Breast epithelium (tissue), 4 donors: ENCODE measurements around the gene SLC9A8. TPM values are rescaled to one million over a fixed set of nuclear protein-coding genes. Genes with fewer than 3 reads are reported as not detected.
A peak's percentile ranks its signal among the peaks of the same experiment; 100 is the strongest.

Experiments used
- DNase-seq, 2 donors: peaks; one replicate each; pipeline ENCODE4 v3.0.0-alpha.2; 2019; ENCODE audit warnings: low spot score in 2 of 2
- H3K27ac ChIP-seq, 2 donors: fragments of 200-600 bp; sonication (generic) in 1 of 2; one replicate each; pipeline ENCODE4 v1.5.1; 2016 to 2019; ENCODE audit warnings: mild to moderate bottlenecking in 1 of 2
- H3K27me3 ChIP-seq, 2 donors: fragments of 200-600 bp; sonication (generic) in 1 of 2; one replicate each; pipeline versions ENCODE4 v1.5.1 to v1.6.0; 2017 to 2019; ENCODE audit warnings: control low read depth in 1 of 2, mild to moderate bottlenecking in 1 of 2
- H3K36me3 ChIP-seq: fragments of 200-600 bp; one replicate; pipeline ENCODE4 v1.5.1; 2019
- H3K4me1 ChIP-seq, 2 donors: fragments of 200-600 bp; sonication (generic); one replicate each; pipeline ENCODE4 v1.5.1; 2016 to 2019; ENCODE audit warnings: control low read depth in 1 of 2
- H3K4me3 ChIP-seq, 3 donors: fragments of 200-600 bp; sonication (generic); 1 replicate in 2 of 3; 2 replicates in 1 of 3; pipeline ENCODE4 v1.5.1; 2016 to 2019; ENCODE audit warnings: mild to moderate bottlenecking in 3 of 3, moderate library complexity in 2 of 3
- H3K9me3 ChIP-seq, 2 donors: fragments of 200-600 bp; sonication (generic) in 1 of 2; one replicate each; pipeline ENCODE4 v1.5.1; 2016 to 2019; ENCODE audit warnings: control low read depth in 1 of 2
- CTCF ChIP-seq, 3 donors: fragments of 450-650 bp; IDR thresholded peaks; one replicate each; pipeline ENCODE4 v1.5.1; 2016 to 2017; ENCODE audit warnings: antibody characterized with exemption in 3 of 3, mild to moderate bottlenecking in 3 of 3, moderate library complexity in 3 of 3
- POLR2A ChIP-seq: fragments of 450-650 bp; IDR thresholded peaks from one replicate; pipeline ENCODE4 v1.6.1; 2016; ENCODE audit warnings: antibody characterized with exemption, mild to moderate bottlenecking, moderate library complexity
- POLR2AphosphoS5 ChIP-seq, 3 donors: sonication (generic); formaldehyde crosslinking; IDR thresholded peaks; one replicate each; pipeline ENCODE4 v1.6.1; 2017; ENCODE audit warnings: antibody characterized with exemption in 3 of 3
- intact Hi-C: fragments of 100-400 bp; cut with DNase I; formaldehyde crosslinking; loops from one replicate; pipeline ENCODE4 v1.15.1; 2023; ENCODE audit warnings: low total_unique reads
- total RNA-seq, 3 donors: library from RNA; depleted of rRNA; stranded (reverse); fragments of >200 nt; gene quantifications; one replicate each; pipeline ENCODE4 v1.1.0, GENCODE V29; 2016

SLC9A8 gene
- total RNA-seq, 3 donors from 2014 or later: 11.8 to 13.5 (median 13.3) TPM

GRCh38 chr20:49935746-49936152 is 123.1 kb downstream of the SLC9A8 start:
- no peaks in the 10 kb centered on the region for H3K36me3 ChIP-seq
- H3K27me3 ChIP-seq: no peaks in the 10 kb centered on the region
- no peak for DNase-seq
- TF ChIP-seq CTCF (IDR thresholded peaks at IDR 0.05): no peak
- no peak for TF ChIP-seq POLR2A
- TF ChIP-seq POLR2AphosphoS5 (IDR thresholded peaks at IDR 0.05): no peak
- H3K27ac ChIP-seq: peak overlapping the region; percentile 33 to 96
- no peaks in the 10 kb centered on the region for H3K9me3 ChIP-seq
- H3K4me1 ChIP-seq: peaks cover 0 to 20% of the 10 kb centered on the region in 2 donors
- intact Hi-C loops: loop anchor here (2.0 kb wide), 1 partner anchor 53 kb away; no protein-coding TSS in a partner anchor
- peak overlapping the region; percentile 98 to 100 (median 100) for H3K4me3 ChIP-seq

GRCh38 chr20:49936153-49937026 is 123.8 kb downstream of the SLC9A8 start, which contains the start of gene RNF114:
TSS of gene RNF114 (plus strand) at chr20:49936397. CDS start at chr20:49936413, 16 bp downstream.
- peak within 1 kb of the TSS; percentile 98 to 100 (median 100) for H3K4me3 ChIP-seq
- peak within 1 kb of the TSS; percentile 96 to 97 for H3K27ac ChIP-seq
- peak; percentile 91 to 92 for DNase-seq
- TF ChIP-seq CTCF (IDR thresholded peaks at IDR 0.05) (no peak), POLR2A (peak; percentile 87), POLR2AphosphoS5 (IDR thresholded peaks at IDR 0.05) (peak; percentile 94 to 99 (median 96))
- H3K9me3 ChIP-seq: no peaks in the 10 kb centered on the region
- no peaks in the 10 kb centered on the region for H3K36me3 ChIP-seq
- intact Hi-C loops: no loop called here
- peaks cover 0 to 20% of the 10 kb centered on the region in 2 donors for H3K4me1 ChIP-seq
- H3K27me3 ChIP-seq: no peaks in the 10 kb centered on the region

GRCh38 chr20:49937027-49937929 is 124.7 kb downstream of the SLC9A8 start:
- H3K9me3 ChIP-seq: no peaks in the 10 kb centered on the region
- peak overlapping the region; percentile 96 to 97 for H3K27ac ChIP-seq
- H3K27me3 ChIP-seq: no peaks in the 10 kb centered on the region
- H3K4me3 ChIP-seq: peak overlapping the region; percentile 98 to 100 (median 100)
- TF ChIP-seq POLR2A: no peak
- no peak for TF ChIP-seq CTCF (IDR thresholded peaks at IDR 0.05)
- TF ChIP-seq POLR2AphosphoS5 (IDR thresholded peaks at IDR 0.05): no peak
- DNase-seq: no peak
- peaks cover 0 to 20% of the 10 kb centered on the region in 2 donors for H3K4me1 ChIP-seq
- no peaks in the 10 kb centered on the region for H3K36me3 ChIP-seq
- intact Hi-C loops: no loop called here

- no peak for TF ChIP-seq POLR2AphosphoS5 (IDR thresholded peaks at IDR 0.05)
- TF ChIP-seq POLR2A: no peak
- TF ChIP-seq CTCF (IDR thresholded peaks at IDR 0.05): no peak
- no peaks in the 10 kb centered on the region for H3K36me3 ChIP-seq
- H3K4me1 ChIP-seq: peaks cover 0 to 20% of the 10 kb centered on the region in 2 donors
- no peak for DNase-seq
- H3K4me3 ChIP-seq: peak overlapping the region in 2 of 3 donors; percentile 98 to 100
- peak overlapping the region; percentile 2 to 69 for H3K27ac ChIP-seq
- no peaks in the 10 kb centered on the region for H3K27me3 ChIP-seq
- intact Hi-C loops: no loop called here
- H3K9me3 ChIP-seq: no peaks in the 10 kb centered on the region
Observed at GRCh38 chr20:49938173-49939163, 125.8 kb downstream of the SLC9A8 start.
